Omental fat pad (tissue), 4 donors: ENCODE measurements around the gene MRPL53. TPM values are rescaled to one million over a fixed set of nuclear protein-coding genes. Genes with fewer than 3 reads are reported as not detected.

Source experiments
- ATAC-seq: fragments of 150-250 bp; one replicate; pipeline ENCODE4 v1.9.1; 2016; ENCODE audit warnings: mild to moderate bottlenecking, moderate library complexity; ENCODE audit not compliant: low FRiP score
- DNase-seq: peaks from one replicate; pipeline ENCODE4 v3.0.0-alpha.2; 2019; ENCODE audit warnings: low spot score
- CTCF ChIP-seq, 3 donors: fragments of 450-650 bp; IDR thresholded peaks; one replicate each; pipeline ENCODE4 v1.5.1; 2016 to 2017; ENCODE audit warnings: antibody characterized with exemption in 3 of 3, mild to moderate bottlenecking in 3 of 3, moderate library complexity in 2 of 3
- total RNA-seq, 4 donors: library from RNA; depleted of rRNA; stranded (reverse); fragments of >200 nt; gene quantifications; one replicate each; pipeline ENCODE4 v1.1.0, GENCODE V29; 2016

Gene MRPL53
- total RNA-seq, 4 donors from 2014 or later, result 33.3 to 44.6 (median 36.9) TPM

- peak; percentile 92 for ATAC-seq
- no peak for TF ChIP-seq CTCF (IDR thresholded peaks at IDR 0.05)
- peak; percentile 42 for DNase-seq
Measured at GRCh38 chr2:74440378-74441169, 31.9 kb downstream of the MRPL53 start.

GRCh38 chr2:74439803-74440377 lies 32.6 kb downstream of the MRPL53 start:
- DNase-seq, result no peak
- ATAC-seq, result no peak
- TF ChIP-seq CTCF (IDR thresholded peaks at IDR 0.05), result no peak

GRCh38 chr2:74439373-74439772 lies 33.1 kb downstream of the MRPL53 start:
- no peak for TF ChIP-seq CTCF (IDR thresholded peaks at IDR 0.05)
- no peak for DNase-seq
- no peak for ATAC-seq

DNA sequence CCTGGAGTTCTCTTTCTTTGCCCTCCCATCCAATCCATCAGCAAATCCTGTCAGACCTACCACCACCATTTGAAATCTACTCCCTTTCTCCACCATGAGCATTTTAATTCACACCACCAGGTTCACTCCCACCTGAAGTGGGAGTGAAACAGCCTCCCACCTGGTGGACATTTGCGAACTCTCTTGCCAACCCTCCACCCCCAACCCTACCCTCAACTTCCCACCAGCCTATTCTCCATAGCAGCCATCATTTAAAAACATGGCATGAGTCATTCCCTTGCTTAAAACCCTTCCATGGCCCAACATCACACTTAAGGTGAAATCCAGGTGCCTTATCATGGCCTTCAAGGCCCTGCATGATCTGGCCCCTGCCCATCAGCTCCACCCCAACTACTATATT lies 34.2 kb downstream of the MRPL53 start:
- no peak for TF ChIP-seq CTCF (IDR thresholded peaks at IDR 0.05)
- ATAC-seq, result no peak
- DNase-seq, result no peak

- DNase-seq, result no peak
- ATAC-seq, result no peak
- no peak for TF ChIP-seq CTCF (IDR thresholded peaks at IDR 0.05)
Measured at GRCh38 chr2:74436848-74437695, 35.4 kb downstream of the MRPL53 start.

GRCh38 chr2:74436111-74436805 lies 36.2 kb downstream of the MRPL53 start:
- no peak for ATAC-seq
- DNase-seq, result no peak
- TF ChIP-seq CTCF (IDR thresholded peaks at IDR 0.05), result no peak
